ENCODE measurements around the gene PHKA2. TPM values are rescaled to one million over a fixed set of nuclear protein-coding genes. Genes with fewer than 3 reads are reported as not detected.

Gene PHKA2
- total and polyA plus RNA-seq, 10 of the 15 experiments (the other 5 are each of a cell fraction or from before 2014, with no cell fraction given): 1.4 to 25.6 (median 15.4) TPM

DNA sequence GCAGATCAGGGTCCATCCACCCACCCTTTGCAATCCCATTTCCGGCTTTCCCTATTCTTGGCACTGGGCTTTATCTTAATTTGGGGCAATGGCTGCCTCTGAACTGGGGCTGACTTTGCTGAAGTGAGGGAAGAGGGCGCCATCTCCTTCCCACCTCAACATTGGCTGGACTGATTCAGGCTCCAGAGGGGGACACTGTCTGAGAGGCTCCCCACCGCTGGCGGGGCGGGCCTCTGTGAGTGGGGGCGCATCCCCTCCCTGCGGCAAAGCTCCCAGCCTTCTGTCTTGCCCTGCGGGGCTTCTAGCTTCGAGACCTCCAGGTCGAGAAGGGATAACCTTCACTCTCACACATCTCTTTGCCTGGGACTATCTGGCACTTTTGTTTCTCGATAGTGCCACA is 85.8 kb downstream of the PHKA2 start:
- Histone ChIP-seq H3K9ac (ENCODE audit: control insufficient read depth, insufficient read depth, low read length) (no peak overlapping the region), H3K4me2 (ENCODE audit: control insufficient read depth, insufficient read depth) (no peak overlapping the region), H3K79me2 (ENCODE audit: control insufficient read depth, insufficient read depth, low read length) (no peaks in the 10 kb centered on the region), H3K4me3 (no peak overlapping the region), H3K27me3 (replicated peaks in 1 of 2; ENCODE audit: control insufficient read depth in 2 of 2, insufficient read depth in 2 of 2, low read length in 1 of 2) (no peaks in the 10 kb centered on the region), H4K20me1 (ENCODE audit: control insufficient read depth, insufficient read depth) (no peaks in the 10 kb centered on the region), H3K4me1 (ENCODE audit: control insufficient read depth, insufficient read depth, low read length) (no peaks in the 10 kb centered on the region), H3K36me3 (ENCODE audit: control insufficient read depth in 2 of 2, insufficient read depth in 2 of 2, low read length in 1 of 2) (no peaks in the 10 kb centered on the region; a peak in 1 of 4 replicates), H2AFZ (ENCODE audit: control insufficient read depth, low read depth, low read length) (no peak overlapping the region), H3K9me3 (replicated peaks; ENCODE audit: control insufficient read depth, insufficient read depth, low read length) (no peaks in the 10 kb centered on the region), H3K27ac (ENCODE audit: control insufficient read depth, insufficient read depth) (no peak overlapping the region)
- SMC1A ChIA-PET (ENCODE audit: uncharacterized antibody, unreplicated experiment): interaction anchor here (1.0 kb wide), 1 partner anchor 506 kb away, joined by 3 read pairs; no protein-coding TSS in a partner anchor
- no TSS peak for BruUV-seq (replicated peaks)
- RAD21 ChIA-PET (ENCODE audit: unreplicated experiment): interaction anchor here (1.0 kb wide), 1 partner anchor 12 kb away, joined by 4 read pairs; no protein-coding TSS in a partner anchor
- TF ChIP-seq, protein P1, sequence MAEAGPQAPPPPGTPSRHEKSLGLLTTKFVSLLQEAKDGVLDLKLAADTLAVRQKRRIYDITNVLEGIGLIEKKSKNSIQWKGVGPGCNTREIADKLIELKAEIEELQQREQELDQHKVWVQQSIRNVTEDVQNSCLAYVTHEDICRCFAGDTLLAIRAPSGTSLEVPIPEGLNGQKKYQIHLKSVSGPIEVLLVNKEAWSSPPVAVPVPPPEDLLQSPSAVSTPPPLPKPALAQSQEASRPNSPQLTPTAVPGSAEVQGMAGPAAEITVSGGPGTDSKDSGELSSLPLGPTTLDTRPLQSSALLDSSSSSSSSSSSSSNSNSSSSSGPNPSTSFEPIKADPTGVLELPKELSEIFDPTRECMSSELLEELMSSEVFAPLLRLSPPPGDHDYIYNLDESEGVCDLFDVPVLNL (IDR thresholded peaks at IDR 0.05; ENCODE audit: low read depth, low read length): no peak
- no peak for TF ChIP-seq POLR2A (IDR thresholded peaks at IDR 0.05; ENCODE audit: low read depth, low read length)
- no peak for TF ChIP-seq ATF7 (IDR thresholded peaks at IDR 0.05; ENCODE audit: low read depth)
- TF ChIP-seq YY1 (IDR thresholded peaks at IDR 0.05; ENCODE audit: low read depth, low read length): no peak
- TF ChIP-seq MTA2 (IDR thresholded peaks at IDR 0.05; ENCODE audit: low read depth): no peak
- TF ChIP-seq, protein P2, sequence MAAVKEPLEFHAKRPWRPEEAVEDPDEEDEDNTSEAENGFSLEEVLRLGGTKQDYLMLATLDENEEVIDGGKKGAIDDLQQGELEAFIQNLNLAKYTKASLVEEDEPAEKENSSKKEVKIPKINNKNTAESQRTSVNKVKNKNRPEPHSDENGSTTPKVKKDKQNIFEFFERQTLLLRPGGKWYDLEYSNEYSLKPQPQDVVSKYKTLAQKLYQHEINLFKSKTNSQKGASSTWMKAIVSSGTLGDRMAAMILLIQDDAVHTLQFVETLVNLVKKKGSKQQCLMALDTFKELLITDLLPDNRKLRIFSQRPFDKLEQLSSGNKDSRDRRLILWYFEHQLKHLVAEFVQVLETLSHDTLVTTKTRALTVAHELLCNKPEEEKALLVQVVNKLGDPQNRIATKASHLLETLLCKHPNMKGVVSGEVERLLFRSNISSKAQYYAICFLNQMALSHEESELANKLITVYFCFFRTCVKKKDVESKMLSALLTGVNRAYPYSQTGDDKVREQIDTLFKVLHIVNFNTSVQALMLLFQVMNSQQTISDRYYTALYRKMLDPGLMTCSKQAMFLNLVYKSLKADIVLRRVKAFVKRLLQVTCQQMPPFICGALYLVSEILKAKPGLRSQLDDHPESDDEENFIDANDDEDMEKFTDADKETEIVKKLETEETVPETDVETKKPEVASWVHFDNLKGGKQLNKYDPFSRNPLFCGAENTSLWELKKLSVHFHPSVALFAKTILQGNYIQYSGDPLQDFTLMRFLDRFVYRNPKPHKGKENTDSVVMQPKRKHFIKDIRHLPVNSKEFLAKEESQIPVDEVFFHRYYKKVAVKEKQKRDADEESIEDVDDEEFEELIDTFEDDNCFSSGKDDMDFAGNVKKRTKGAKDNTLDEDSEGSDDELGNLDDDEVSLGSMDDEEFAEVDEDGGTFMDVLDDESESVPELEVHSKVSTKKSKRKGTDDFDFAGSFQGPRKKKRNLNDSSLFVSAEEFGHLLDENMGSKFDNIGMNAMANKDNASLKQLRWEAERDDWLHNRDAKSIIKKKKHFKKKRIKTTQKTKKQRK (IDR thresholded peaks at IDR 0.05; ENCODE audit: low read depth, low read length): no peak
- TF ChIP-seq, protein P3, sequence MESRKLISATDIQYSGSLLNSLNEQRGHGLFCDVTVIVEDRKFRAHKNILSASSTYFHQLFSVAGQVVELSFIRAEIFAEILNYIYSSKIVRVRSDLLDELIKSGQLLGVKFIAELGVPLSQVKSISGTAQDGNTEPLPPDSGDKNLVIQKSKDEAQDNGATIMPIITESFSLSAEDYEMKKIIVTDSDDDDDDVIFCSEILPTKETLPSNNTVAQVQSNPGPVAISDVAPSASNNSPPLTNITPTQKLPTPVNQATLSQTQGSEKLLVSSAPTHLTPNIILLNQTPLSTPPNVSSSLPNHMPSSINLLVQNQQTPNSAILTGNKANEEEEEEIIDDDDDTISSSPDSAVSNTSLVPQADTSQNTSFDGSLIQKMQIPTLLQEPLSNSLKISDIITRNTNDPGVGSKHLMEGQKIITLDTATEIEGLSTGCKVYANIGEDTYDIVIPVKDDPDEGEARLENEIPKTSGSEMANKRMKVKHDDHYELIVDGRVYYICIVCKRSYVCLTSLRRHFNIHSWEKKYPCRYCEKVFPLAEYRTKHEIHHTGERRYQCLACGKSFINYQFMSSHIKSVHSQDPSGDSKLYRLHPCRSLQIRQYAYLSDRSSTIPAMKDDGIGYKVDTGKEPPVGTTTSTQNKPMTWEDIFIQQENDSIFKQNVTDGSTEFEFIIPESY (IDR thresholded peaks at IDR 0.05): no peak
- TF ChIP-seq, protein P4, sequence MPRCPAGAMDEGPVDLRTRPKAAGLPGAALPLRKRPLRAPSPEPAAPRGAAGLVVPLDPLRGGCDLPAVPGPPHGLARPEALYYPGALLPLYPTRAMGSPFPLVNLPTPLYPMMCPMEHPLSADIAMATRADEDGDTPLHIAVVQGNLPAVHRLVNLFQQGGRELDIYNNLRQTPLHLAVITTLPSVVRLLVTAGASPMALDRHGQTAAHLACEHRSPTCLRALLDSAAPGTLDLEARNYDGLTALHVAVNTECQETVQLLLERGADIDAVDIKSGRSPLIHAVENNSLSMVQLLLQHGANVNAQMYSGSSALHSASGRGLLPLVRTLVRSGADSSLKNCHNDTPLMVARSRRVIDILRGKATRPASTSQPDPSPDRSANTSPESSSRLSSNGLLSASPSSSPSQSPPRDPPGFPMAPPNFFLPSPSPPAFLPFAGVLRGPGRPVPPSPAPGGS (IDR thresholded peaks at IDR 0.05; ENCODE audit: borderline replicate concordance, insufficient read depth, low read depth, low read length, poor library complexity, severe bottlenecking): no peak
- DNase-seq (ENCODE audit: low read depth, low spot score) (no peak), FAIRE-seq (no peak), ATAC-seq (no peak)
- POLR2A ChIA-PET: no interaction called here
- WGBS (ENCODE audit: insufficient coverage, insufficient replicate concordance, low lambda C conversion rate, missing lambda C conversion rate): 78% methylated on average over 11 of the region's 11 CpGs
- CTCF ChIA-PET: interaction anchor here (1.5 kb wide), 1 partner anchor 12 kb away, joined by 3 read pairs; no protein-coding TSS in a partner anchor
- intact Hi-C loops (cut with micrococcal nuclease; ENCODE audit: unreplicated experiment): no loop called here
- in situ Hi-C loops (cut with MboI): loop anchor here (10.0 kb wide), 1 partner anchor 503 kb away; no protein-coding TSS in a partner anchor

Measured in GM12878 (cell line).